ENCODE data around the gene CXCR6.

CXCR6 gene

GRCh38 chr3:45943207-45943846 lies at the start of gene CXCR6:
TSS of gene CXCR6 (plus strand) at chr3:45943464. CDS start at chr3:45946482, 3,018 bp downstream.
- Mint-ChIP-seq H3K4me3 (no peak within 1 kb of the TSS), H3K36me3 (peaks cover 52% of the 10 kb centered on the region)
- peak; percentile 59 for DNase-seq

DNA sequence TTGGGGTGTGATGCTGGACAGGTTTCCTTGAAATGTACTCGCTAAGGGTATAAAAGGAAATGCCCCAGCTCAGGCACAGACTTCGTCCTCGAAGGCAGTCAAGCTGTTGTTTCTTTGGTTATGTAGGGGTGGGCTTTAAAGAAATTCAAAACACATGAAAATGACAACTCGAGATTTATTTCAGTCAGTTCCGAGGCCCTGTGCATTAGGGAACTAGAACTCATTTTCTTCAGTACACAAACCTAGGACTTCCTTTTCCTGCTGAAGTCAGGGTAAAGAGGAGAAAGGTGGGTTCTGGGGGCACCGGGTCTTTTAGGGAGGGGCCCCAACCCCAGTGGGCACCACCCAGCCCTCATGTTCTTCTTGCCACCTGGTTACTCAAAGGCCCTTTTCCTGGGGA lies 49.2 kb upstream of the CXCR6 start:
- no peak overlapping the region for H3K4me3 Mint-ChIP-seq
- peaks cover 18% of the 10 kb centered on the region for H3K4me1 Mint-ChIP-seq
- CTCF ChIA-PET = no interaction called here
- H3K27ac Mint-ChIP-seq = no peak overlapping the region
- H3K36me3 Mint-ChIP-seq = no peaks in the 10 kb centered on the region
- DNase-seq = no peak
- peaks cover 73% of the 10 kb centered on the region for H3K27me3 Mint-ChIP-seq
- no peaks in the 10 kb centered on the region for H3K9me3 Mint-ChIP-seq

More at GRCh38 chr3:45943207-45943846, at the start of gene CXCR6:
- CTCF ChIA-PET = interaction anchor here (0.8 to 16.7 kb wide), 12 partner anchors 9 to 427 kb away, joined by 3 to 419 read pairs (median 3); partner anchors contain the start of genes CCR1 and CCR5
- Mint-ChIP-seq H3K27me3 (peaks cover 11% of the 10 kb centered on the region), H3K9me3 (no peaks in the 10 kb centered on the region), H3K27ac (peak within 1 kb of the TSS; percentile 70), H3K4me1 (peaks cover 59% of the 10 kb centered on the region)

DNA sequence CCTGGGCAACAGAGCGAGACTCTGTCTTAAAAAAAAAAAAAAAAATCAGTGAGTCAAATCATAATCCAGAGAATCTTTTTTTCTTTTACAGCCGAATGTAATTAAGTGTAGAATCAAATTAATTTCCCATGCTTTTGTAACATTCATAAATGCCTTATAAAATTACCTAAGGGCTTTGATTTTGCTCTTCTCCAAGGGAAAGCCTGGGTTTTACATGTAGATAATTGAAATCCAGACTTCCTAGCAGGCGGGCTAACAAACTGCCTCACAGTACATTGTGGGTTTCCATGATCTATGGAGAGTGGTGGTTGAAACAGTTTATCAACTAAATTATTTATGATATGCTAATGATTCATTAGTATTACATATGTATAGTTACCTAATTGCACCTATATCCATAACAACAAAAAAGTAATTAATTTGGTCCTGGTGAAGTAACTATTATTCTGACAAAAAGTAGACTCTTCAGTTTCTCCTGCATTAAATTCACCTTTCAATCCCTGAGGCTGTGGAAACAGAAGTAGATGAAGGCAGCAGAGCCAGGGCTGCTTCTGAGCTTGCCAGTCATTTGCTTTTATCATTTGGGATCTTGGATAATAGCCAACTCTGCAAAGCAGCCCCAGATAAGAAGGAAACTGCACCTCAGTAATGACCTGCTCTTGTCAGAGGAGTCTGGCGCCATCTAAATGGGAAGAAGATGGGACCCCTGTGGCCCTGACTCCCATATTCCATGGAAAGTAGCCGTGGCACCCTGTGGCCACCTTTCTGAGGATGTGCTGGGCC lies 47.4 kb upstream of the CXCR6 start:
- no peak for DNase-seq
- H3K9me3 Mint-ChIP-seq = no peaks in the 10 kb centered on the region
- H3K27me3 Mint-ChIP-seq = peaks cover 77% of the 10 kb centered on the region
- no peaks in the 10 kb centered on the region for H3K36me3 Mint-ChIP-seq
- CTCF ChIA-PET = no interaction called here
- H3K4me1 Mint-ChIP-seq = peaks cover 14% of the 10 kb centered on the region
- no peak overlapping the region for H3K4me3 Mint-ChIP-seq
- no peak overlapping the region for H3K27ac Mint-ChIP-seq

- Mint-ChIP-seq H3K4me3 (no peak overlapping the region), H3K36me3 (no peaks in the 10 kb centered on the region), H3K27me3 (peaks cover 77% of the 10 kb centered on the region), H3K9me3 (no peaks in the 10 kb centered on the region), H3K27ac (no peak overlapping the region), H3K4me1 (peaks cover 14% of the 10 kb centered on the region)
- CTCF ChIA-PET = no interaction called here
- no peak for DNase-seq
Observed at GRCh38 chr3:45896956-45897355, 46.3 kb upstream of the CXCR6 start.

DNA sequence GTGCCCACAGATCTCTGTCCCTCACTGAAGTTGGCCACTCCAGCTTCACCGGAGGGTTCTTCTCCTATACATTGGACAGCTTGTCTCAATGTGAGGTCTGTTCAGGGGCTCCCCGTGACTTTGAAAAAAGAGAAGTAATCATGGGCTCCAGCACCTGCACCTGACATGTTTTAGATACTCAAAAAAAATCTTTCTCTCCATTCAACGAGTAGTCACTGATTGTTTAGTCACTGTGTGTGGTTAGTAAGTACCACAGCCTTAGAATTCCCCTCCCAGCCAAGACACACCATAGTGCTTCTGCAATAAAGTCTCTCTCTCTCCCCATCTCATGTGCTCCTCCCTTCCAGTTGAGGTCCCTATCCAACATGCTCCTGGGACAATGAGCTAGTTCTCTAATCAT lies 38.3 kb upstream of the CXCR6 start:
- Mint-ChIP-seq H3K36me3 (peaks cover 9% of the 10 kb centered on the region), H3K9me3 (peaks cover 15% of the 10 kb centered on the region), H3K27me3 (peaks cover 66% of the 10 kb centered on the region), H3K4me3 (no peak overlapping the region), H3K27ac (no peak overlapping the region), H3K4me1 (peaks cover 29% of the 10 kb centered on the region)
- CTCF ChIA-PET = interaction anchor here (0.6 to 2.2 kb wide), 3 partner anchors 25 to 850 kb away, joined by 4 to 5 read pairs (median 5); no protein-coding TSS in a partner anchor
- DNase-seq = no peak

DNA sequence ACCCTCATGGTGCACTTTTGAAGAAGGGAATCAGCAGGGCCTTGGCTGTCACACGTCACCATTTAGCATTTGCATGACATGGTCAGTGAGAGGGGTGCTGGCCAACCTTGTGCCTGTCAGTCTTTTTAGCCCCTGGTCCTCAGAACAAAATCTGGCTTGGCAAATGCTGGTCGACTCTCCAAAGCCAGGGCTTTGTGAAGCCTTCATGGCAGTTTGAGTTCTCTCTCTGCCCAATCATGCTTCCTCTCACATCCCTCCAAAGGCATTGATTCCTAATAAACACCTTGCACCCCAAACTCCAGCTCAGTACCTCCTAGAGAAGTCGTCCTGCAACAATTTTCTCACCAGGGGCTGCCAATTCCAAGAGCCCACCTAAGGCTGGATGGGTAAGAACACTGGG lies 37.5 kb upstream of the CXCR6 start:
- no peak for DNase-seq
- Mint-ChIP-seq H3K4me3 (no peak overlapping the region), H3K36me3 (peaks cover 15% of the 10 kb centered on the region), H3K27ac (no peak overlapping the region), H3K9me3 (peaks cover 15% of the 10 kb centered on the region), H3K4me1 (peaks cover 33% of the 10 kb centered on the region), H3K27me3 (peaks cover 71% of the 10 kb centered on the region)
- CTCF ChIA-PET = interaction anchor here (0.6 to 2.2 kb wide), 2 partner anchors 174 to 850 kb away, joined by 4 to 5 read pairs; no protein-coding TSS in a partner anchor

DNA sequence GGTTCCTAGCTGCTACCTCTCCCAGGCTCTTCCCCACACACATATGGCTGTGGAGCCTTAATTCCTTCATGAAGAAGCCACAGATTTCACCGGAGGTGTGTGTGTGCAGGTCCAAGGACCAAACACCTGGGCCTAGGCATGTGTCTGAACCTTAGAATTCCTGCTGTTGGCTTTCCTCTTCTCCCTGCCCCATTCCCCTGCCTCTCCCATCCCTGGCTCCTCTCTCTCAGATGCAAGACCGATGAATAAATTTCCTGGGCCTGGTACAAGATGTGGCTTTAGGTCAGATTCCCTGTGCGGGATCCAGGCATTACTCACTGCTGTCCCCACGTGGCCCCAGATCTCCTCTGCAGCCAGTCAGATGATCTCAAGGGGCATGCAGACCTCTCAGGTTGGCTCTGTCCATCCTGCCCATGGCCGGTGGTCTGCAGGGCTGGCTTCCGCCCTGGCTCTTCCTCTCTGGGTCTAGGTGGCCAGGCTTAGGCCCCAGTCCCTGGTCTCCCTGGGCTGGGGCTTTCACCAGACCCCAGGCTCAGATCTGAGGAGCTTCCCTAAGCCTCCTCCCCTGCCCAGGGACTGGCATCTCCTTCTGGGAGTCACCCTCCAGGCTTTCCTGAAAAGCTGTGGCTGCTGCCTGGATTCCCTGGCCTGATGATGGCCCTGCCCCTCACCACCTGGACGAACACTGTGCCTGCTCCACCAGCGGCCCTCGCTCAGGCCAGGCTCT lies 36.4 kb upstream of the CXCR6 start:
- CTCF ChIA-PET = no interaction called here
- H3K4me1 Mint-ChIP-seq = peaks cover 33% of the 10 kb centered on the region
- no peak overlapping the region for H3K4me3 Mint-ChIP-seq
- no peak for DNase-seq
- H3K27ac Mint-ChIP-seq = no peak overlapping the region
- H3K27me3 Mint-ChIP-seq = peaks cover 71% of the 10 kb centered on the region
- peaks cover 15% of the 10 kb centered on the region for H3K36me3 Mint-ChIP-seq
- H3K9me3 Mint-ChIP-seq = peaks cover 15% of the 10 kb centered on the region

GRCh38 chr3:45907769-45908705 lies 35.2 kb upstream of the CXCR6 start:
- peaks cover 15% of the 10 kb centered on the region for H3K9me3 Mint-ChIP-seq
- H3K4me3 Mint-ChIP-seq = no peak overlapping the region
- H3K27ac Mint-ChIP-seq = peak overlapping the region; percentile 44
- peaks cover 71% of the 10 kb centered on the region for H3K27me3 Mint-ChIP-seq
- H3K4me1 Mint-ChIP-seq = peaks cover 33% of the 10 kb centered on the region
- peaks cover 17% of the 10 kb centered on the region for H3K36me3 Mint-ChIP-seq
- DNase-seq = peak; percentile 56
- CTCF ChIA-PET = interaction anchor here (1.1 to 1.5 kb wide), 3 partner anchors 12 to 173 kb away, joined by 3 to 5 read pairs (median 4); no protein-coding TSS in a partner anchor

DNA sequence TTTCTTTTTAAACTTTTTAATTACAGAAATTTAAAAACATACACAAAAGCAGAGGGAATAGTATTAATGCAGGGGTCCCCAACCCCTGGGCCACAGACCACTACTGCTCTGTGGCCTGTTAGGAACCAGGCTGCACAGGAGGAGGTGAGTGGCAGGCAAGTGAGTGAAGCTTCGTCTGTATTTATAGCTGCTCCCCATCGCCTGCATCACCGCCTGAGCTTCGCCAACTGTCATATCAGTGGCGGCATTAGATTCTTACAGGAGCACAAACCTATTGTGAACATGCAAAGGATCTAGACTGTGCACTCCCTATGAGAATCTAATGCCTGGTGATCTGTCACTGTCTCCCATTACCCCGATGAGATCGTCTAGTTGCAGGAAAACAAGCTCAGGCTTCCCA lies 34.5 kb upstream of the CXCR6 start:
- CTCF ChIA-PET = interaction anchor here (1.1 to 1.5 kb wide), 3 partner anchors 12 to 172 kb away, joined by 3 to 5 read pairs (median 4); no protein-coding TSS in a partner anchor
- Mint-ChIP-seq H3K27me3 (peaks cover 75% of the 10 kb centered on the region), H3K36me3 (peaks cover 17% of the 10 kb centered on the region), H3K4me3 (no peak overlapping the region), H3K4me1 (peaks cover 33% of the 10 kb centered on the region), H3K9me3 (peaks cover 15% of the 10 kb centered on the region), H3K27ac (no peak overlapping the region)
- no peak for DNase-seq

DNA sequence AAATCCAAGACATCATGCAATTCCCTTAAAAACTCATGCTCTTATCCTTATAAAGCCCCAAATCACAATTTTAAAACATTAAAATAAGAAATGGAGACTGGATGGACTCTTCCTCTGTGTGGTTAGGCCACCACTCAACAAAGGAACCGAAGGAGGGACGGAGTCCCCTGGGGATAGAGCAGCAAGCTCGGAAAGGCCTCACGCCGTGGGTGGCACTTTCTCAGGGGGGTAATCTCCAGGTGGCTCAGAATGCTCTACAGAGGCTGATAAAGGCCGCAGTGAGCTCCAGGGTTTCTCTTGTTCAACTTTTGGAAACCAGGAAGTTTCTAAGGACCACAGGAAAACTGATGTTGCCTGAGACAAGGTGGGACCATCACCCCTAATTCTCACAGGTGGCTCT lies 33.7 kb upstream of the CXCR6 start:
- no peak overlapping the region for H3K27ac Mint-ChIP-seq
- peaks cover 35% of the 10 kb centered on the region for H3K4me1 Mint-ChIP-seq
- H3K9me3 Mint-ChIP-seq = peaks cover 15% of the 10 kb centered on the region
- H3K36me3 Mint-ChIP-seq = peaks cover 17% of the 10 kb centered on the region
- DNase-seq = no peak
- CTCF ChIA-PET = interaction anchor here (1.4 to 1.5 kb wide), 2 partner anchors 11 to 168 kb away, joined by 4 to 5 read pairs; no protein-coding TSS in a partner anchor
- no peak overlapping the region for H3K4me3 Mint-ChIP-seq
- peaks cover 82% of the 10 kb centered on the region for H3K27me3 Mint-ChIP-seq

DNA sequence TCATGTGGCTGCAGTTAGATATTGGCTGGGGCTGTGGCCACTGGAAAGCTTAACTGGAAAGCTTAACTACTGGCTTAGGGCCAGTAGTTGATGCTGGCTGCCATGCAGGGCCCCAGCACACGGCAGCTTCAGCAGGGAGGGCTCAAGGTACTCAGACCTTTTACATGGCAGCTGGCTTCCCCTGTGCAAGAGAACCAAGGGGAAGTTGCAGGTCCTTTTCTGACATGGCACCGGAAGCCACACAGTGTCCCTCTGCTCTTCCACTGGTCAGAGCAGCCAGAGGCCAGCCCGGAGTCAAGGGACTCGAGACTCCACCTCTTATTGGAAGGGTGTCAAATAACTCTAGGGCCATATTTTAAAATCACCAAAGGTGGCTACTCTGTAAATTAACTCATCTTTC lies 32.4 kb upstream of the CXCR6 start:
- Mint-ChIP-seq H3K27ac (no peak overlapping the region), H3K27me3 (peaks cover 82% of the 10 kb centered on the region), H3K4me1 (peaks cover 48% of the 10 kb centered on the region), H3K36me3 (peaks cover 15% of the 10 kb centered on the region), H3K4me3 (no peak overlapping the region), H3K9me3 (peaks cover 7% of the 10 kb centered on the region)
- CTCF ChIA-PET = no interaction called here
- no peak for DNase-seq

GRCh38 chr3:45911511-45912226 lies 31.6 kb upstream of the CXCR6 start:
- H3K27me3 Mint-ChIP-seq = peaks cover 86% of the 10 kb centered on the region
- H3K4me3 Mint-ChIP-seq = no peak overlapping the region

DNA sequence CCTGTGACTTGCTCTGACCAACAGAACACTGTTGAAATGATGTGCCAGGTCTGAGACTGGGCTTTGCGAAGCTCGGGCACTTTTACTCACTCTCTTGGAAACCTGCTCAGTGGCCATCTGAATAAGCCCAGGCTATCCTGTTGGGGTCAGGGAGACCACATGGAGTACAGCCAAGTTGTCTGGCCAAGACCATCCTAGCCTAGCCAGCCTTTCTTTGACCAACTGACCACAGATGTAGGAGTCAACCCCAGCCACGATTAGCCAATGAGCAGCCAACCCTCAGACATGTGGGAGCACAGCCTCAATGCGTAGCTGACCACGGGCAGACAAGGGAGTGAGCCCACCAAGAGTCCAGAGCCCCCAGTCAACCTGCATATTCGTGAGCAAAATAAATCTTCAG lies 30.8 kb upstream of the CXCR6 start:
- H3K9me3 Mint-ChIP-seq = no peaks in the 10 kb centered on the region
- DNase-seq = no peak
- CTCF ChIA-PET = interaction anchor here (0.6 to 1.2 kb wide), 3 partner anchors 11 to 165 kb away, joined by 3 to 4 read pairs (median 3); no protein-coding TSS in a partner anchor
- H3K27ac Mint-ChIP-seq = no peak overlapping the region
- no peak overlapping the region for H3K4me3 Mint-ChIP-seq
- H3K4me1 Mint-ChIP-seq = peaks cover 56% of the 10 kb centered on the region
- peaks cover 13% of the 10 kb centered on the region for H3K36me3 Mint-ChIP-seq
- H3K27me3 Mint-ChIP-seq = peaks cover 80% of the 10 kb centered on the region

More at GRCh38 chr3:45911511-45912226, 31.6 kb upstream of the CXCR6 start:
- Mint-ChIP-seq H3K27ac (no peak overlapping the region), H3K4me1 (peaks cover 55% of the 10 kb centered on the region), H3K36me3 (peaks cover 15% of the 10 kb centered on the region), H3K9me3 (peaks cover 2% of the 10 kb centered on the region)
- CTCF ChIA-PET = no interaction called here
- no peak for DNase-seq

Measured in activated naive CD4-positive, alpha-beta T cell treated with anti-CD3 and anti-CD28 coated beads, Interleukin-2, amount 10 ng/mL, durations not matched to agents 7 days and 5 days (primary cell).